Measurements from ENCODE around the gene ECEL1.

Gene ECEL1

GRCh38 chr2:232480201-232481190 is 7.1 kb downstream of the ECEL1 start:
- H3K27ac ChIP-seq (ENCODE audit: low read depth, low read length) = no peak overlapping the region
- H3K27me3 ChIP-seq (ENCODE audit: control insufficient read depth in 1 of 2, insufficient read depth in 2 of 2, low read length in 2 of 2) = peaks cover 10 to 24% of the 10 kb centered on the region in 2 donors
- no peak overlapping the region for H3K4me3 ChIP-seq (ENCODE audit: low read depth in 1 of 2, low read length in 2 of 2)

GRCh38 chr2:232479341-232480200 is 8.1 kb downstream of the ECEL1 start:
- Histone ChIP-seq H3K27me3 (ENCODE audit: control insufficient read depth in 1 of 2, insufficient read depth in 2 of 2, low read length in 2 of 2) (peaks cover 4 to 15% of the 10 kb centered on the region in 2 donors), H3K9me3 (ENCODE audit: low read length) (no peaks in the 10 kb centered on the region), H3K27ac (ENCODE audit: low read depth, low read length) (no peak overlapping the region), H3K4me1 (ENCODE audit: insufficient read depth, low read length) (no peaks in the 10 kb centered on the region), H3K36me3 (ENCODE audit: insufficient read depth, low read length) (no peaks in the 10 kb centered on the region), H3K9ac (ENCODE audit: low read length) (no peak overlapping the region), H3K4me3 (ENCODE audit: low read depth in 1 of 2, low read length in 2 of 2) (no peak overlapping the region)

More at GRCh38 chr2:232480201-232481190, 7.1 kb downstream of the ECEL1 start:
- Histone ChIP-seq H3K4me1 (ENCODE audit: insufficient read depth, low read length) (no peaks in the 10 kb centered on the region), H3K9me3 (ENCODE audit: low read length) (no peaks in the 10 kb centered on the region), H3K36me3 (ENCODE audit: insufficient read depth, low read length) (no peaks in the 10 kb centered on the region), H3K9ac (ENCODE audit: low read length) (no peak overlapping the region)

DNA sequence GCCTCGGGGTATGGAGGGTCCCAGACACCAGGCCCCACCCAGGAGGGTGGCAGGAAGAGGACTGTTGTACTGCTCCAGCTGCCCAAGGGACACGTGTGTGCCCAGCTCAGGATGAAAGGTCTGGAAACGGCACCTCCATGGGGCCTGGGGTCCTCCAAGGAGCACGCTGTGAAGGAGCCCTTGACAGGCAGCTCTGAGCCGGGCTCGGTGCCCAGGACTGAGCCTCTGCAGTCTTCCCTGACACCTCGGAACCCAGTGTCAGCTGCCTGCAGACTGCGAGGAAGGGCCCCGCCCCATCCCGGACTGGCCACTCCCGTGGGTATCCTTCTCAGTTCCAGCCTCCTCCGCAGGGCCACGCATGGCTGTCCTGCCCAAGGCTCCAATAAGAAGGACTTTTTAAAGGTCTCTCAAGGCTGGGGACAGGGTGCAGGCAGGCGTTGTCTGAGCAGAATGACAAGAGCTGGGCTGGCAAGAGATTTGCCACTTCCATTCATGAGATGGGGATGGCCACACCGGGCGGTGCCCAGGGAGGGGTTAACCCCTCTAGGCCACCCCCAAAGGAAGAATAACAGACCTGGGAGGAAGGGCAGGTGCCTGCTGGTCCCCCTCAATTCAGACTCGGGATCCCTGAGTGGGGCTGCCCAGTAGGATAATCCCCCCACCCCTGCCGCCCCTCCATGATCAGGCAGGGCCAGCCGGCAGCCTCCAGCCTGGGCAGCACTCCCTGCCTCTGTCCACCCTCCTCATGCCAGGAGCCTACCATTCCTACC is 8.9 kb downstream of the ECEL1 start:
- Histone ChIP-seq H3K36me3 (ENCODE audit: insufficient read depth, low read length) (no peaks in the 10 kb centered on the region), H3K27me3 (ENCODE audit: control insufficient read depth in 1 of 2, insufficient read depth in 2 of 2, low read length in 2 of 2) (peaks cover 0 to 8% of the 10 kb centered on the region in 2 donors), H3K4me3 (ENCODE audit: low read depth in 1 of 2, low read length in 2 of 2) (no peak overlapping the region), H3K27ac (ENCODE audit: low read depth, low read length) (no peak overlapping the region), H3K9ac (ENCODE audit: low read length) (no peak overlapping the region), H3K9me3 (ENCODE audit: low read length) (no peaks in the 10 kb centered on the region), H3K4me1 (ENCODE audit: insufficient read depth, low read length) (no peaks in the 10 kb centered on the region)

- Histone ChIP-seq H3K4me3 (ENCODE audit: low read depth in 1 of 2, low read length in 2 of 2) (no peak overlapping the region), H3K9me3 (ENCODE audit: low read length) (no peaks in the 10 kb centered on the region), H3K27me3 (ENCODE audit: control insufficient read depth in 1 of 2, insufficient read depth in 2 of 2, low read length in 2 of 2) (peaks cover 0 to 10% of the 10 kb centered on the region in 2 donors), H3K27ac (ENCODE audit: low read depth, low read length) (no peak overlapping the region), H3K9ac (ENCODE audit: low read length) (no peak overlapping the region), H3K4me1 (ENCODE audit: insufficient read depth, low read length) (no peaks in the 10 kb centered on the region), H3K36me3 (ENCODE audit: insufficient read depth, low read length) (no peaks in the 10 kb centered on the region)
Measured at GRCh38 chr2:232477751-232478510, 9.7 kb downstream of the ECEL1 start.

GRCh38 chr2:232476791-232477190 is 10.8 kb downstream of the ECEL1 start:
- Histone ChIP-seq H3K9me3 (ENCODE audit: low read length) (no peaks in the 10 kb centered on the region), H3K4me3 (ENCODE audit: low read depth in 1 of 2, low read length in 2 of 2) (no peak overlapping the region), H3K27ac (ENCODE audit: low read depth, low read length) (no peak overlapping the region), H3K27me3 (ENCODE audit: control insufficient read depth in 1 of 2, insufficient read depth in 2 of 2, low read length in 2 of 2) (peaks cover 0 to 5% of the 10 kb centered on the region in 2 donors), H3K4me1 (ENCODE audit: insufficient read depth, low read length) (no peaks in the 10 kb centered on the region), H3K9ac (ENCODE audit: low read length) (no peak overlapping the region), H3K36me3 (ENCODE audit: insufficient read depth, low read length) (no peaks in the 10 kb centered on the region)

DNA sequence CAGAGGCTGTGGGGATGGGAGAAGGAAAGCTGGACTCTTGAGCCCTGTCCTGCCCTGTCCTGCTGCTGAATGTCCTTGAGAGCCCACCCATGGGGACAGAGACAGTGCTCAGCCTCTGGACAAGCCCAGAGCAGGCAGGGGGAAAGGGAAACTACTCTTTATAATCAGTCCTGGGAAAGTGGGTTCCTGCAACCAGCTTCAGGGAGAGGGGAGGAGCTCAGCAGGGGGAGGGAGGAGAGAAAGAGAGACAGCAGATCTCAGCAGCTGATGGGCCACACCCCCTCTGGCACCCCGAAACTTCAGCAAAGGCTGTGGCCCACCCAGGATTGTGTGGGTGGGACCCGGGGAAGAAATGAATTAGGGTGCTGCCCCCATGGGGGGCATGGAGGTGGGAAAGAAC is 11.6 kb downstream of the ECEL1 start:
- no peaks in the 10 kb centered on the region for H3K36me3 ChIP-seq (ENCODE audit: insufficient read depth, low read length)
- no peak overlapping the region for H3K27ac ChIP-seq (ENCODE audit: low read depth, low read length)
- H3K27me3 ChIP-seq (ENCODE audit: control insufficient read depth in 1 of 2, insufficient read depth in 2 of 2, low read length in 2 of 2) = peaks cover 0 to 5% of the 10 kb centered on the region in 2 donors
- H3K9me3 ChIP-seq (ENCODE audit: low read length) = no peaks in the 10 kb centered on the region
- no peak overlapping the region for H3K4me3 ChIP-seq (ENCODE audit: low read depth in 1 of 2, low read length in 2 of 2)
- H3K9ac ChIP-seq (ENCODE audit: low read length) = no peak overlapping the region
- no peaks in the 10 kb centered on the region for H3K4me1 ChIP-seq (ENCODE audit: insufficient read depth, low read length)

- H3K36me3 ChIP-seq (ENCODE audit: insufficient read depth, low read length) = no peaks in the 10 kb centered on the region
- no peaks in the 10 kb centered on the region for H3K9me3 ChIP-seq (ENCODE audit: low read length)
- H3K9ac ChIP-seq (ENCODE audit: low read length) = no peak overlapping the region
- no peak overlapping the region for H3K4me3 ChIP-seq (ENCODE audit: low read depth in 1 of 2, low read length in 2 of 2)
- peaks cover 0 to 5% of the 10 kb centered on the region in 2 donors for H3K27me3 ChIP-seq (ENCODE audit: control insufficient read depth in 1 of 2, insufficient read depth in 2 of 2, low read length in 2 of 2)
- no peaks in the 10 kb centered on the region for H3K4me1 ChIP-seq (ENCODE audit: insufficient read depth, low read length)
- no peak overlapping the region for H3K27ac ChIP-seq (ENCODE audit: low read depth, low read length)
Measured at GRCh38 chr2:232473467-232473890, 14.2 kb downstream of the ECEL1 start.

DNA sequence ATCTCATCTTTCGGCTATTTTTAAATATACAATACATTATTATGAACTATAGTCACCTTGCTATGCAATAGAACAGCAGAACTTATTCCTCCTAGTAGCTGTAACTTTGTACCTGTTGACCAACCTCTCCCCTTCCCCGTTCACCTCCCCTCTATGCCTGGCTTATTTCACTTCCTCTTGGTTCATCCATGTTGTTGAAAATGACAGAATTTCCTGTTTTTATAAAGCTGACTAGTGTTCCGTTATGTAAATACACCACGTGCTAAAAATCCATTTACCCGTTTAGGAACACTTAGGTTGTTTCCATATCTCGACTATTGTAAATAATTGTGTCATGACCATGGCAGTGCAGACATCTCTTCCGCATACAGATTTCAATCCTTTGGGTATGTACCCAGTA is 21.4 kb downstream of the ECEL1 start:
- Histone ChIP-seq H3K9me3 (ENCODE audit: low read length) (no peaks in the 10 kb centered on the region), H3K36me3 (ENCODE audit: insufficient read depth, low read length) (no peaks in the 10 kb centered on the region), H3K4me3 (ENCODE audit: low read depth in 1 of 2, low read length in 2 of 2) (no peak overlapping the region), H3K9ac (ENCODE audit: low read length) (no peak overlapping the region), H3K27me3 (ENCODE audit: control insufficient read depth in 1 of 2, insufficient read depth in 2 of 2, low read length in 2 of 2) (no peaks in the 10 kb centered on the region), H3K4me1 (ENCODE audit: insufficient read depth, low read length) (no peaks in the 10 kb centered on the region), H3K27ac (ENCODE audit: low read depth, low read length) (no peak overlapping the region)

DNA sequence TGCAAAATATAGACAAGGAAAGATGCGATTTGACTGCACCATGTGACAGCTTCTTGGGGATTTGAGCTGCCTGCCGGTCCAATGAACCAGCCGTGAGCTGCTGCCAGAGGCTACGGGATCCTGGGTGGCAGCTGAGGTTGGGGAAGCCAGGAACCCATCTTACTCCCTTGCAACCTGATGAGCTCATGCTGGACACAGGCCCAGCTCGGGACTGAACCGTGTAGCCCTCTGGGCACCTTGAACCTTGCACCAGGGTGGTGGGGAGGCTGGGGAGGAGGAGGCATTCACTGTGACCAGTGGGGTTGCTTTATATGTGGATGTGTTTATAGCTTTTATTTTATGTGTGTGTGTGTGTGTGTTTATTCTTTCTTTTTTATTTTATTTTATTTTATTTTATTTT is 22.6 kb downstream of the ECEL1 start:
- no peak overlapping the region for H3K27ac ChIP-seq (ENCODE audit: low read depth, low read length)
- no peaks in the 10 kb centered on the region for H3K36me3 ChIP-seq (ENCODE audit: insufficient read depth, low read length)
- no peaks in the 10 kb centered on the region for H3K9me3 ChIP-seq (ENCODE audit: low read length)
- H3K9ac ChIP-seq (ENCODE audit: low read length) = no peak overlapping the region
- H3K27me3 ChIP-seq (ENCODE audit: control insufficient read depth in 1 of 2, insufficient read depth in 2 of 2, low read length in 2 of 2) = no peaks in the 10 kb centered on the region
- no peak overlapping the region for H3K4me3 ChIP-seq (ENCODE audit: low read depth in 1 of 2, low read length in 2 of 2)
- no peaks in the 10 kb centered on the region for H3K4me1 ChIP-seq (ENCODE audit: insufficient read depth, low read length)

- H3K9ac ChIP-seq (ENCODE audit: low read length) = no peak overlapping the region
- H3K4me3 ChIP-seq (ENCODE audit: low read depth in 1 of 2, low read length in 2 of 2) = no peak overlapping the region
- no peaks in the 10 kb centered on the region for H3K9me3 ChIP-seq (ENCODE audit: low read length)
- H3K4me1 ChIP-seq (ENCODE audit: insufficient read depth, low read length) = no peaks in the 10 kb centered on the region
- H3K27me3 ChIP-seq (ENCODE audit: control insufficient read depth in 1 of 2, insufficient read depth in 2 of 2, low read length in 2 of 2) = peaks cover 0 to 2% of the 10 kb centered on the region in 2 donors
- H3K27ac ChIP-seq (ENCODE audit: low read depth, low read length) = no peak overlapping the region
- no peaks in the 10 kb centered on the region for H3K36me3 ChIP-seq (ENCODE audit: insufficient read depth, low read length)
Measured at GRCh38 chr2:232464544-232464885, 23.1 kb downstream of the ECEL1 start.

All from muscle layer of colon (tissue), 2 donors.